Left cardiac atrium (tissue), 4 donors: ENCODE results near the gene PPP1R2B. TPM values are rescaled to one million over a fixed set of nuclear protein-coding genes. Genes with fewer than 3 reads are reported as not detected.
A peak's percentile ranks its signal among the peaks of the same experiment; 100 is the strongest.
"Not testable (repeated sequence)": the region's sequence is repeated elsewhere in the genome, so short reads cannot be mapped to it uniquely, and the experiment has no call there.

Experiments used
- ATAC-seq, 2 donors: fragments of 200-7000 bp; cut with Tn5 transposase; one replicate each; pipeline ENCODE4 v1.9.1; 2020; ENCODE audit warnings: mild to moderate bottlenecking in 2 of 2, moderate library complexity in 2 of 2
- DNase-seq: peaks from one replicate; pipeline ENCODE4 v3.0.0-alpha.2; 2020
- intact Hi-C, 2 donors: fragments of 100-400 bp; cut with DNase I; formaldehyde crosslinking; loops; one replicate each; pipeline versions ENCODE4 v1.14.1 to v1.15.1; 2022 to 2023
- long read RNA-seq: library from polyadenylated mRNA; unstranded; transcript quantifications from one replicate; pipeline ENCODE4 v2.0.0, GENCODE V29; 2021
- total RNA-seq, 2 donors: library from RNA; stranded (reverse); fragmentation: NEBNext Ultra II Directional; extraction: Animal tissue kit (Norgen Biotek cat#: 25700); gene quantifications; one replicate each; pipeline ENCODE4 v1.2.1, GENCODE V29; 2021
- donor health status: DM: no; HTN: yes; CAD: no.
- donor health status: DM: no; HTN: yes; CAD: no; lungs with severe emphysema.
- donor health status: DM: yes; HTN: yes; CAD: no.
- donor health status: Dilated cardiomyopathy.

The PPP1R2B gene
- total RNA-seq: not detected
- long read RNA-seq: 0 reads

GRCh38 chr5:156850206-156850751 lies at the start of gene PPP1R2B:
Gene PPP1R2B, plus strand, starts transcription at chr5:156850295. Its CDS starts 268 bp downstream, at chr5:156850563.
- intact Hi-C loops: no loop called here
- DNase-seq (no peak), ATAC-seq (no peak)

- no peak for DNase-seq
- ATAC-seq: no peak
- intact Hi-C loops: no loop called here
Observed at GRCh38 chr5:156800929-156801328, 49.2 kb upstream of the PPP1R2B start.

- DNase-seq (no peak), ATAC-seq (no peak)
- intact Hi-C loops: no loop called here
Observed at GRCh38 chr5:156802501-156802900, 47.6 kb upstream of the PPP1R2B start.

GRCh38 chr5:156803404-156803803 lies 46.7 kb upstream of the PPP1R2B start:
- intact Hi-C loops: no loop called here
- DNase-seq: no peak
- ATAC-seq: no peak

- DNase-seq: no peak
- ATAC-seq: no peak
- intact Hi-C loops: no loop called here
Observed at GRCh38 chr5:156812959-156813358, 37.1 kb upstream of the PPP1R2B start.

GRCh38 chr5:156815988-156816599 lies 34.0 kb upstream of the PPP1R2B start:
- intact Hi-C loops: no loop called here
- ATAC-seq: peak; percentile 44 to 61
- no peak for DNase-seq

- no peak for DNase-seq
- intact Hi-C loops: no loop called here
- ATAC-seq: no peak
Observed at GRCh38 chr5:156819537-156819936, 30.6 kb upstream of the PPP1R2B start.

- intact Hi-C loops: loop anchor here in 1 of 2 donors (10.0 kb wide), 1 partner anchor 885 kb away; no protein-coding TSS in a partner anchor
- DNase-seq (no peak), ATAC-seq (no peak)
Observed at GRCh38 chr5:156819967-156820581, 30.0 kb upstream of the PPP1R2B start.

GRCh38 chr5:156824241-156824640 lies 25.9 kb upstream of the PPP1R2B start:
- DNase-seq (no peak), ATAC-seq (no peak)
- intact Hi-C loops: loop anchor here in 1 of 2 donors (10.0 kb wide), 1 partner anchor 889 kb away; no protein-coding TSS in a partner anchor

GRCh38 chr5:156824800-156825199 lies 25.3 kb upstream of the PPP1R2B start:
- DNase-seq (no peak), ATAC-seq (peak; percentile 58 to 76)
- intact Hi-C loops: loop anchor here in 1 of 2 donors (10.0 kb wide), 1 partner anchor 890 kb away; no protein-coding TSS in a partner anchor

GRCh38 chr5:156825688-156826087 lies 24.4 kb upstream of the PPP1R2B start:
- no peak for ATAC-seq
- no peak for DNase-seq
- intact Hi-C loops: loop anchor here in 1 of 2 donors (10.0 kb wide), 1 partner anchor 891 kb away; no protein-coding TSS in a partner anchor

- ATAC-seq (no peak), DNase-seq (no peak)
- intact Hi-C loops: loop anchor here in 1 of 2 donors (10.0 kb wide), 1 partner anchor 891 kb away; no protein-coding TSS in a partner anchor
Observed at GRCh38 chr5:156826150-156826549, 23.9 kb upstream of the PPP1R2B start.

- intact Hi-C loops: no loop called here
- DNase-seq (no peak), ATAC-seq (no peak)
Observed at GRCh38 chr5:156834916-156835315, 15.2 kb upstream of the PPP1R2B start.

GRCh38 chr5:156835905-156836304 lies 14.2 kb upstream of the PPP1R2B start:
- intact Hi-C loops: no loop called here
- ATAC-seq: no peak
- DNase-seq: no peak

- DNase-seq: no peak
- intact Hi-C loops: no loop called here
- no peak for ATAC-seq
Observed at GRCh38 chr5:156836846-156837245, 13.2 kb upstream of the PPP1R2B start.

GRCh38 chr5:156838961-156839360 lies 11.1 kb upstream of the PPP1R2B start:
- DNase-seq (no peak), ATAC-seq (no peak)
- intact Hi-C loops: no loop called here

GRCh38 chr5:156841737-156842136 lies 8.4 kb upstream of the PPP1R2B start:
- ATAC-seq (no peak), DNase-seq (no peak)
- intact Hi-C loops: no loop called here

- ATAC-seq (no peak), DNase-seq (no peak)
- intact Hi-C loops: no loop called here
Observed at GRCh38 chr5:156846914-156847313, 3.2 kb upstream of the PPP1R2B start.

- ATAC-seq, DNase-seq, intact Hi-C loops: not testable (repeated sequence)
Observed at GRCh38 chr5:156848447-156848846, 1.6 kb upstream of the PPP1R2B start.

- ATAC-seq (no peak), DNase-seq (no peak)
- intact Hi-C loops: no loop called here
Observed at GRCh38 chr5:156851880-156852279, 1.8 kb downstream of the PPP1R2B start.
